ENCODE measurements around the gene SKIC8. TPM values are rescaled to one million over a fixed set of nuclear protein-coding genes. Genes with fewer than 3 reads are reported as not detected.

Gene SKIC8
- total and polyA plus RNA-seq, 2 experiments from 2014 or later = 52.6 to 70.6 TPM

DNA sequence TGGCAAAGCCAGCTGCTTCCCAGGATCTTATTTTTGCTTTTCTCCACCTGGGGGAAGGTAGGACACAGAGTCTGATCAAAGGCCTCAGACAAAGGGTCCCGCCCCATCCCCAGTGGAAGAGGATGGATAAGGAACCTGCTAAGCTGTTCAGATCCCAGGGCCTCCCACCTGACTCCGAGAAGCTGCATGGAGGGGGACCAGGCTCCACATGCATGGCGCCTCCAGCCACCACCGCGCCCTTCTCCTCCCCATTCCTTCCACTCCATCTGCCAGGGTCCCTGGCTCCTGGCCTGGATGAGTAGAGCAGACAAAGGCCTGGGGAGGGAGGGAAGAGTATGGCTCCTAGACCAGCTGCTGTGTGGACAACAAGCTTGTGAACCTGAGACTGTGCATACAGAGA lies 20.8 kb upstream of the SKIC8 start:
- H3K36me3 ChIP-seq (ENCODE audit: low read depth) = no peaks in the 10 kb centered on the region
- H3K9me2 ChIP-seq (ENCODE audit: insufficient read depth) = no peaks in the 10 kb centered on the region
- H3K27ac ChIP-seq = no peak overlapping the region
- H3K4me1 ChIP-seq (ENCODE audit: insufficient read depth) = no peaks in the 10 kb centered on the region
- H4K20me1 ChIP-seq (ENCODE audit: insufficient read depth) = no peaks in the 10 kb centered on the region
- WGBS, 2 experiments (ENCODE audit: low coverage in 1 of 2, low lambda C conversion rate in 2 of 2, missing lambda C conversion rate in 2 of 2) = 70 to 74% methylated on average over 5 of the region's 5 CpGs
- no peak for TF ChIP-seq EZH2phosphoT487 (IDR thresholded peaks at IDR 0.05; ENCODE audit: insufficient read depth, low read depth)
- in situ Hi-C loops (cut with MboI) = no loop called here
- H3K27me3 ChIP-seq (replicated peaks; ENCODE audit: insufficient read depth) = peaks cover 3% of the 10 kb centered on the region; the same call in 1 of the 2 replicates
- H3K79me2 ChIP-seq (ENCODE audit: insufficient read depth) = no peaks in the 10 kb centered on the region
- no peak overlapping the region for H3K9ac ChIP-seq
- H3K4me3 ChIP-seq = no peak overlapping the region
- DNase-seq = no peak
- H3K9me3 ChIP-seq (ENCODE audit: low read depth) = no peaks in the 10 kb centered on the region
- H3K4me2 ChIP-seq (ENCODE audit: unreplicated experiment) = no peak overlapping the region
- H2AFZ ChIP-seq = no peak overlapping the region
- 0 out of 2 replicates have a peak, but pooled peaks cover 3% of the 10 kb centered on the region for H3F3A ChIP-seq (ENCODE audit: insufficient read depth)

DNA sequence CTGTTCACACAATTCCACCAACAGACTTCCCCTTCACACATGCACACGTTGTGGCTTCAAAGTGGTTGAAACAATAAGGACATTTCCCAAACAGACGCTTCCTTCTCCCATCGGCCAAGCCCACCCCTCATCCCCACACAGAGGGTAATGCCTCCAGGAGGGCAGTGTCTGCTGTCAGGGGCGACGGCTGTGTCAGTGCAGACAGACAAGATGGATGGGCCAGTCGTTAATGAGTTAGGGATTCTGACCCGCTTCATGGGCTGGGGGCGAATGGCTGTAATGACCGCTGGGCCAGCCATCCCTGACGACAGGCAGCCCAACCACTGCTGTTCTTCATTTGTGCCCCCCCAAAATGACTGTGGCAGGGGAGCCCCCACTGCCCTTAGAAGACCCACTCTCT lies 20.2 kb upstream of the SKIC8 start:
- H3F3A ChIP-seq (ENCODE audit: insufficient read depth) = 0 out of 2 replicates have a peak, but pooled peaks cover 3% of the 10 kb centered on the region
- in situ Hi-C loops (cut with MboI) = no loop called here
- H3K27ac ChIP-seq = no peak overlapping the region
- no peak overlapping the region for H3K4me2 ChIP-seq (ENCODE audit: unreplicated experiment)
- DNase-seq = no peak
- H3K9me3 ChIP-seq (ENCODE audit: low read depth) = no peaks in the 10 kb centered on the region
- no peaks in the 10 kb centered on the region for H4K20me1 ChIP-seq (ENCODE audit: insufficient read depth)
- 84 to 85% methylated on average over 10 of the region's 10 CpGs for WGBS, 2 experiments (ENCODE audit: low coverage in 1 of 2, low lambda C conversion rate in 2 of 2, missing lambda C conversion rate in 2 of 2)
- no peaks in the 10 kb centered on the region for H3K79me2 ChIP-seq (ENCODE audit: insufficient read depth)
- H3K9me2 ChIP-seq (ENCODE audit: insufficient read depth) = no peaks in the 10 kb centered on the region
- H3K9ac ChIP-seq = no peak overlapping the region
- H3K36me3 ChIP-seq (ENCODE audit: low read depth) = no peaks in the 10 kb centered on the region
- H2AFZ ChIP-seq = no peak overlapping the region
- peaks cover 9% of the 10 kb centered on the region; the same call in 1 of the 2 replicates for H3K27me3 ChIP-seq (replicated peaks; ENCODE audit: insufficient read depth)
- TF ChIP-seq EZH2 (IDR thresholded peaks at IDR 0.05; ENCODE audit: insufficient read depth, poor library complexity, severe bottlenecking) (no peak), EZH2phosphoT487 (IDR thresholded peaks at IDR 0.05; ENCODE audit: insufficient read depth, low read depth) (no peak)
- H3K4me3 ChIP-seq = no peak overlapping the region
- H3K4me1 ChIP-seq (ENCODE audit: insufficient read depth) = no peaks in the 10 kb centered on the region

DNA sequence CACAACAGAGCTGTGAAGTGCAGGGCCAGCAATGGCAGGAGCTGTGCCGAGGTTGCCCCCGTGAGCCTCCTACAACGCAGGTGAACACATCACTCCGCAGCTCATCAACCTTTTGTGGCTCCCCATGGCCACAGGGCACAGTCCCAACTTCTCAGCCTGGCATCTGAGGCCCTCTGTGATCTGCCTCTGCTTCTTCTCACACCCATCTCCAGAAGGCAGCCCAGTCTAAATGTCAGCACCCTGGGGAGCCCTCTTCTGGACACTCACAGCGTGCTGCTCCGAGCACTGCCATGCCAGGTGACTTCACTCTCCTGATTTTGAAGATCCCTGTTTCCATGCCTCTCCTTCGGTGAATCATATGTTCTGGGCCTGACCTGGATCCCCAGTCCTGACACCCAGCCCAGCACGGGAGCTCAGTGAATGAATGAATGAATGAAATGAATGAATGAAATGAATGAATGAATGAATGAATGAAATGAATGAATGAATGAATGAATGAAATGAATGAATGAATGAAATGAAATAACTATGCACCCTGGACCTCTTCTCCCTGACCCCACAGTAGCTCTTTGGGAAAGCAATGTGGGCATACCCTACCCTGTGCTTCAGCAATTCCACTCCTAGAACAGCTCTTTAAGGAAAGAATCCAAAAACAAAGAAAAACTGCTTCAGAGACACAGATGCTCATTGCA lies 17.9 kb upstream of the SKIC8 start:
- H3K79me2 ChIP-seq (ENCODE audit: insufficient read depth) = no peaks in the 10 kb centered on the region
- 0 out of 2 replicates have a peak, but pooled peaks cover 3% of the 10 kb centered on the region for H3F3A ChIP-seq (ENCODE audit: insufficient read depth)
- H3K27me3 ChIP-seq (replicated peaks; ENCODE audit: insufficient read depth) = peaks cover 11% of the 10 kb centered on the region; the same call in 1 of the 2 replicates
- WGBS, 2 experiments (ENCODE audit: low coverage in 1 of 2, low lambda C conversion rate in 2 of 2, missing lambda C conversion rate in 2 of 2) = 75 to 83% methylated on average over 8 of the region's 8 CpGs
- no peaks in the 10 kb centered on the region for H3K9me2 ChIP-seq (ENCODE audit: insufficient read depth)
- no peaks in the 10 kb centered on the region for H3K4me1 ChIP-seq (ENCODE audit: insufficient read depth)
- in situ Hi-C loops (cut with MboI) = no loop called here
- no peaks in the 10 kb centered on the region for H3K9me3 ChIP-seq (ENCODE audit: low read depth)
- no peak overlapping the region for H3K4me2 ChIP-seq (ENCODE audit: unreplicated experiment)
- no peak for TF ChIP-seq EZH2phosphoT487 (IDR thresholded peaks at IDR 0.05; ENCODE audit: insufficient read depth, low read depth)
- TF ChIP-seq EZH2 (IDR thresholded peaks at IDR 0.05; ENCODE audit: insufficient read depth, poor library complexity, severe bottlenecking) = no peak
- no peak overlapping the region for H3K27ac ChIP-seq
- H4K20me1 ChIP-seq (ENCODE audit: insufficient read depth) = no peaks in the 10 kb centered on the region
- no peaks in the 10 kb centered on the region for H3K36me3 ChIP-seq (ENCODE audit: low read depth)
- no peak overlapping the region for H3K9ac ChIP-seq
- DNase-seq = peak; percentile 27
- H2AFZ ChIP-seq = no peak overlapping the region
- no peak overlapping the region for H3K4me3 ChIP-seq

DNA sequence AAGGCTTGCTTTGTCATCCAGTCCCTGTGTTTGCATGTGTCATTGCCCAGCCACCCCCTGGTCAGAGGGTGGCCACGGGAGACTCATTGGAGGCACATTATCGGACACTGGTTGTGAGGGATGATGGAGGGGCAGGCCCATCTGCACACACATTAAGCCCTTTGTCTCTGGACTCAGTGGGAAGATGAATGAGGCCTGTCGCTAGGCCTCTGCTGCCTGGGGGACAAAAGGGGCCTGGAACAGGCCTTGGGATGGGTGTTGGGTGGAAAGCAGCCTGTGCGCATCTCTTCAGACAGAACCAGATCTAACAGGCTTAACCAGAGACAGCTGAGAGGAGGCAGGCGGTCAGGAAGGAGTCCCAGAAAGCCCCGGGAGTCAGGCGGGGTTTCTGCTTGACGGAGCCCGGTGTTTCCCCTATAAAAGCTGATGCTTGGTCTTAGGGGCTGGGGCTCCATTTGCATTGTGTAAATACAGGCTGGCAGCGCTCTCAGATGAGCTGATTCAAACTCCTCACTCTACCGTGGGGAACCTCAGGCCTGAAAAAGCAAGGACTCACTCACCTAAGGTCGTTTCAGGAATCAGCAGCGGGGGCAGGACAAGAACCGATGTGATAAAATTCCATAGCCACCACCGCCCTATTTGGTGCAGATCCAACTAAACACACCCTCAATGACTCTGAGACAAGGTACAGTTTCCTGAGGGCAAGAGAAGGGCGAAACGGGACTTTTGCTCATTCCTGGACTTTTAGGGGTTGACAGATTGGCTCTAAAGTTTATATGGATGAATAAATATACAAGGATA lies 17.1 kb upstream of the SKIC8 start:
- Histone ChIP-seq H3F3A (ENCODE audit: insufficient read depth) (no peaks in the 10 kb centered on the region), H3K27me3 (replicated peaks; ENCODE audit: insufficient read depth) (peaks cover 11% of the 10 kb centered on the region; the same call in 1 of the 2 replicates), H3K4me2 (ENCODE audit: unreplicated experiment) (no peak overlapping the region), H2AFZ (no peak overlapping the region), H3K4me3 (no peak overlapping the region), H3K9me2 (ENCODE audit: insufficient read depth) (no peaks in the 10 kb centered on the region), H3K36me3 (ENCODE audit: low read depth) (no peaks in the 10 kb centered on the region), H3K4me1 (ENCODE audit: insufficient read depth) (no peaks in the 10 kb centered on the region), H3K79me2 (ENCODE audit: insufficient read depth) (no peaks in the 10 kb centered on the region), H3K9ac (no peak overlapping the region), H3K27ac (no peak overlapping the region), H3K9me3 (ENCODE audit: low read depth) (no peaks in the 10 kb centered on the region), H4K20me1 (ENCODE audit: insufficient read depth) (no peaks in the 10 kb centered on the region)
- DNase-seq = no peak
- no peak for TF ChIP-seq EZH2 (IDR thresholded peaks at IDR 0.05; ENCODE audit: insufficient read depth, poor library complexity, severe bottlenecking)
- TF ChIP-seq EZH2phosphoT487 (IDR thresholded peaks at IDR 0.05; ENCODE audit: insufficient read depth, low read depth) = no peak
- WGBS, 2 experiments (ENCODE audit: low coverage in 1 of 2, low lambda C conversion rate in 2 of 2, missing lambda C conversion rate in 2 of 2) = 81 to 85% methylated on average over 17 of the region's 17 CpGs
- in situ Hi-C loops (cut with MboI) = no loop called here

All from GM23248 (cell line).